ENCODE data around the gene ZFYVE27. TPM values are rescaled to one million over a fixed set of nuclear protein-coding genes. Genes with fewer than 3 reads are reported as not detected.

ZFYVE27 gene
- total and polyA plus RNA-seq, 2 donors (not counting 3 experiments of a cell fraction or from before 2014, with no cell fraction given) = 16.3 to 24.2 TPM

DNA sequence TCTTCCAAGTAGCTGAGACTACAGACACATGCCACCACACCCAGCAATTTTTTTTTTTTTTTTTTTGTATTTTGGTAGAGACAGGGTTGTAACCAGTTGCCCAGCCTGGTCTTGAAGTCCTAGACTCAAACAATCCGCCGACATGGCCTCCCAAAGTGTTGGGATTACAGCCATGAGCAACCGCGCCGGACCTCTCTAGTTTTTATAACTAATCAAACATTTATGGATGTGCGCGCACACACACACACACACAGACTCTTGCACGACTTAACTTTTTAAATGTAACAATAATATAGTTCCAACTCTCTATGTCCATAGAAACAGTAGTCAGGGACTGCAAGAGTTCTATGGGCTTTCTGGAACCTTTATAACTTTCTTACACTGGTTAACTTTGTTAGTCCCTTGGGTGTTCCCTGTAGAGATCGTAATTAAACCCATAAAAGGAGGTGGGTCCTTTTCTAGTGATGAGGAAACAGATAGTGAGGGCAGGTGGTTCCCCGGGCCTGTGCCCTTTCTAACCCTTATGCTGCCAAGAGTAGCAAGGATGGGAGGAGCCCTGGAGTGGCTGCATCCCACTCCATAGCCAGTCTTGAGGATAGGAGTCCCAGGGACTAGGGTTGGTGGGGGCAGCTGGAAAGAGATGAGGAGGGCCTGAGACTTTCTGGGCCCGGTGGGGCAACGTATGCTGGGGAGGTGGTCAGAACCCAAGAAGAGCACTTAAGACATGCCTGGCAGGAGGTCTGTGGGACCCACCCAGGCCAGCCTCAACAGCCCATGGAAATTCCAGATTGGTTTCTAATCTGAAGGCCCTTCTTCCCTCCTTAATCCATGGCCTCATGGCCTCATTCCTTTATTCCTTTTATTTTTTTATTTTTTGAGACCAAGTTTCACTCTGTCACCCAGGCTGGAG, 14.8 kb upstream of the ZFYVE27 start:
- CTCF ChIA-PET = interaction anchor here (2.4 to 21.8 kb wide), 2 partner anchors 12 to 35 kb away, joined by 10 to 863 read pairs; partner anchors contain the start of genes AVPI1 and MARVELD1
- DNase-seq (ENCODE audit: low read depth, low spot score) = no peak

More for the DNA sequence above, 14.8 kb upstream of the ZFYVE27 start:
- Histone ChIP-seq H3K9me1 (replicated peaks; ENCODE audit: control insufficient read depth, extremely low read depth, insufficient read depth, low read length) (no peaks in the 10 kb centered on the region), H3K4me2 (ENCODE audit: insufficient read depth, low read length) (no peak overlapping the region), H3K79me2 (ENCODE audit: control insufficient read depth, insufficient read depth, low read length) (peaks cover 4% of the 10 kb centered on the region), H3K9me3 (replicated peaks; ENCODE audit: control insufficient read depth, insufficient read depth, low read length) (no peaks in the 10 kb centered on the region), H4K20me1 (replicated peaks; ENCODE audit: control insufficient read depth, extremely low read depth, insufficient read depth, low read length) (no peaks in the 10 kb centered on the region), H3K36me3 (ENCODE audit: control insufficient read depth in 2 of 2, extremely low read depth in 1 of 2, insufficient read depth in 2 of 2, low read length in 2 of 2) (peaks cover 0 to 14% of the 10 kb centered on the region in 2 experiments), H2AFZ (ENCODE audit: low read depth, low read length) (no peak overlapping the region), H3K27me3 (ENCODE audit: control insufficient read depth in 2 of 2, insufficient read depth in 2 of 2, low read length in 2 of 2) (no peaks in the 10 kb centered on the region), H3K4me1 (ENCODE audit: control insufficient read depth, extremely low read depth, insufficient read depth, low read length) (peaks cover 8% of the 10 kb centered on the region), H3K4me3 (replicated peaks in 1 of 3; ENCODE audit: insufficient read depth in 1 of 3, low read depth in 1 of 3, low read length in 3 of 3) (no peak overlapping the region), H3K27ac (ENCODE audit: insufficient read depth, low read depth, low read length) (no peak overlapping the region), H3K9ac (replicated peaks; ENCODE audit: extremely low read depth, insufficient read depth, low read length) (no peak overlapping the region)
- FAIRE-seq = no peak
- BruUV-seq (replicated peaks) = no TSS peak
- dilution Hi-C loops (cut with MboI; ENCODE audit: extremely low pct_ligation_motif_present, low sequenced_read_pairs) = no loop called here
- TF ChIP-seq, protein P1, sequence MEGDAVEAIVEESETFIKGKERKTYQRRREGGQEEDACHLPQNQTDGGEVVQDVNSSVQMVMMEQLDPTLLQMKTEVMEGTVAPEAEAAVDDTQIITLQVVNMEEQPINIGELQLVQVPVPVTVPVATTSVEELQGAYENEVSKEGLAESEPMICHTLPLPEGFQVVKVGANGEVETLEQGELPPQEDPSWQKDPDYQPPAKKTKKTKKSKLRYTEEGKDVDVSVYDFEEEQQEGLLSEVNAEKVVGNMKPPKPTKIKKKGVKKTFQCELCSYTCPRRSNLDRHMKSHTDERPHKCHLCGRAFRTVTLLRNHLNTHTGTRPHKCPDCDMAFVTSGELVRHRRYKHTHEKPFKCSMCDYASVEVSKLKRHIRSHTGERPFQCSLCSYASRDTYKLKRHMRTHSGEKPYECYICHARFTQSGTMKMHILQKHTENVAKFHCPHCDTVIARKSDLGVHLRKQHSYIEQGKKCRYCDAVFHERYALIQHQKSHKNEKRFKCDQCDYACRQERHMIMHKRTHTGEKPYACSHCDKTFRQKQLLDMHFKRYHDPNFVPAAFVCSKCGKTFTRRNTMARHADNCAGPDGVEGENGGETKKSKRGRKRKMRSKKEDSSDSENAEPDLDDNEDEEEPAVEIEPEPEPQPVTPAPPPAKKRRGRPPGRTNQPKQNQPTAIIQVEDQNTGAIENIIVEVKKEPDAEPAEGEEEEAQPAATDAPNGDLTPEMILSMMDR (IDR thresholded peaks at IDR 0.05; ENCODE audit: extremely low read depth in 1 of 2, insufficient read depth in 1 of 2, low read depth in 1 of 2, low read length in 2 of 2) = no peak
- TF ChIP-seq JUN (IDR thresholded peaks at IDR 0.05; ENCODE audit: borderline replicate concordance, insufficient read depth, insufficient read length, low read depth) (no peak), EZH2 (IDR thresholded peaks at IDR 0.05; ENCODE audit: borderline replicate concordance, low read depth, low read length, severe bottlenecking) (no peak), GATA2 (IDR thresholded peaks at IDR 0.05; ENCODE audit: insufficient read depth, insufficient read length, low read depth, low read length) (no peak), MYC (IDR thresholded peaks at IDR 0.05; ENCODE audit: low read depth, low read length) (no peak)
- intact Hi-C loops (cut with micrococcal nuclease) = no loop called here
- POLR2A ChIA-PET = no interaction called here
